ENCODE data around the gene PRR15L. TPM values are rescaled to one million over a fixed set of nuclear protein-coding genes. Genes with fewer than 3 reads are reported as not detected.
"Not testable (repeated sequence)": the region's sequence is repeated elsewhere in the genome, so short reads cannot be mapped to it uniquely, and the experiment has no call there.

The PRR15L gene
- total RNA-seq, 4 donors from 2014 or later, result 0.87 TPM; not detected in 3

GRCh38 chr17:48002916-48003416 lies 45.3 kb upstream of the PRR15L start:
- intact Hi-C loops (cut with DNase I; ENCODE audit: low total_unique reads) (no loop called here), in situ Hi-C loops (cut with MboI; ENCODE audit: low sequenced_read_pairs in 4 of 4) (no loop called here)
- Histone ChIP-seq H3K36me3 (no peaks in the 10 kb centered on the region), H3K4me3 (no peak overlapping the region), H3K27ac (no peak overlapping the region), H3K9me3 (no peaks in the 10 kb centered on the region), H3K4me1 (peaks cover 0 to 8% of the 10 kb centered on the region in 2 donors), H3K27me3 (peaks cover 0 to 2% (median 2%) of the 10 kb centered on the region in 3 donors)
- ATAC-seq (no peak), DNase-seq (no peak)
- TF ChIP-seq CTCF (IDR thresholded peaks at IDR 0.05 in 4 of 5, conservative IDR thresholded peaks at IDR 0.05 in 1 of 5) (no peak), POLR2A (IDR thresholded peaks at IDR 0.05) (no peak)

GRCh38 chr17:48002266-48002915 lies 44.7 kb upstream of the PRR15L start:
- no peak for DNase-seq
- in situ Hi-C loops (cut with MboI; ENCODE audit: low sequenced_read_pairs in 4 of 4), result no loop called here
- no peak for TF ChIP-seq POLR2A (IDR thresholded peaks at IDR 0.05)
- no peak for TF ChIP-seq CTCF (IDR thresholded peaks at IDR 0.05 in 4 of 5, conservative IDR thresholded peaks at IDR 0.05 in 1 of 5)

GRCh38 chr17:48001657-48002056 lies 44.0 kb upstream of the PRR15L start:
- H3K27me3 ChIP-seq; ATAC-seq; intact Hi-C loops (cut with DNase I; ENCODE audit: low total_unique reads); H3K4me3 ChIP-seq; H3K4me1 ChIP-seq; in situ Hi-C loops (cut with MboI; ENCODE audit: low sequenced_read_pairs in 4 of 4); H3K27ac ChIP-seq; H3K36me3 ChIP-seq; H3K9me3 ChIP-seq; DNase-seq: not testable (repeated sequence)

More at GRCh38 chr17:48002266-48002915, 44.7 kb upstream of the PRR15L start:
- Histone ChIP-seq H3K4me3 (no peak overlapping the region), H3K36me3 (no peaks in the 10 kb centered on the region), H3K27ac (peak overlapping the region in 1 of 4 donors; percentile 29), H3K4me1 (peaks cover 0 to 8% of the 10 kb centered on the region in 2 donors), H3K27me3 (peaks cover 0 to 2% (median 0%) of the 10 kb centered on the region in 3 donors), H3K9me3 (no peaks in the 10 kb centered on the region)
- ATAC-seq, result peak; percentile 62 to 66
- intact Hi-C loops (cut with DNase I; ENCODE audit: low total_unique reads), result no loop called here

GRCh38 chr17:48001197-48001596 lies 43.5 kb upstream of the PRR15L start:
- intact Hi-C loops (cut with DNase I; ENCODE audit: low total_unique reads) (no loop called here), in situ Hi-C loops (cut with MboI; ENCODE audit: low sequenced_read_pairs in 4 of 4) (no loop called here)
- DNase-seq (no peak), ATAC-seq (no peak)
- Histone ChIP-seq H3K27ac (no peak overlapping the region), H3K4me3 (no peak overlapping the region), H3K36me3 (no peaks in the 10 kb centered on the region), H3K9me3 (no peaks in the 10 kb centered on the region), H3K4me1 (peaks cover 0 to 8% of the 10 kb centered on the region in 2 donors), H3K27me3 (peaks cover 0 to 2% (median 0%) of the 10 kb centered on the region in 3 donors)
- TF ChIP-seq POLR2A (IDR thresholded peaks at IDR 0.05), result no peak

- intact Hi-C loops (cut with DNase I; ENCODE audit: low total_unique reads) (no loop called here), in situ Hi-C loops (cut with MboI; ENCODE audit: low sequenced_read_pairs in 4 of 4) (no loop called here)
- DNase-seq (no peak), ATAC-seq (no peak)
- H3K36me3 ChIP-seq, result no peaks in the 10 kb centered on the region
- no peak overlapping the region for H3K27ac ChIP-seq
- peaks cover 0 to 2% (median 0%) of the 10 kb centered on the region in 3 donors for H3K27me3 ChIP-seq
- H3K9me3 ChIP-seq, result no peaks in the 10 kb centered on the region
- no peak for TF ChIP-seq POLR2A (IDR thresholded peaks at IDR 0.05)
- peaks cover 0 to 8% of the 10 kb centered on the region in 2 donors for H3K4me1 ChIP-seq
- no peak overlapping the region for H3K4me3 ChIP-seq
Measured at GRCh38 chr17:47999582-47999981, 41.9 kb upstream of the PRR15L start.

- Histone ChIP-seq H3K27me3 (peaks cover 0 to 2% (median 0%) of the 10 kb centered on the region in 3 donors), H3K36me3 (no peaks in the 10 kb centered on the region), H3K9me3 (no peaks in the 10 kb centered on the region), H3K4me1 (peaks cover 0 to 8% of the 10 kb centered on the region in 2 donors), H3K27ac (no peak overlapping the region), H3K4me3 (no peak overlapping the region)
- TF ChIP-seq POLR2A (IDR thresholded peaks at IDR 0.05) (no peak), CTCF (IDR thresholded peaks at IDR 0.05 in 4 of 5, conservative IDR thresholded peaks at IDR 0.05 in 1 of 5) (no peak)
- in situ Hi-C loops (cut with MboI; ENCODE audit: low sequenced_read_pairs in 4 of 4), result no loop called here
- intact Hi-C loops (cut with DNase I; ENCODE audit: low total_unique reads), result no loop called here
- no peak for DNase-seq
- no peak for ATAC-seq
Measured at GRCh38 chr17:47998044-47998443, 40.4 kb upstream of the PRR15L start.
